HEK293 (cell line): ENCODE results near the gene FSTL3.

Source experiments
- BCL11B ChIP-seq: fragments of 450-650 bp; formaldehyde crosslinking; IDR thresholded peaks from 2 replicates; pipeline ENCODE4 v1.5.1; 2016; ENCODE audit warnings: low read depth, missing biosample characterization, missing genetic modification characterization
- EGR2 ChIP-seq: fragments of 450-650 bp; formaldehyde crosslinking; IDR thresholded peaks from 2 replicates; pipeline ENCODE4 v1.5.1; 2016; ENCODE audit warnings: low read depth, missing biosample characterization, missing genetic modification characterization
- GFI1B ChIP-seq: fragments of 450-650 bp; formaldehyde crosslinking; IDR thresholded peaks from 2 replicates; pipeline ENCODE4 v1.5.1; 2016; ENCODE audit warnings: missing biosample characterization, missing genetic modification characterization
- KLF1 ChIP-seq: fragments of 450-650 bp; formaldehyde crosslinking; IDR thresholded peaks from 2 replicates; pipeline ENCODE4 v1.5.1; 2016; ENCODE audit warnings: missing biosample characterization, missing genetic modification characterization
- KLF7 ChIP-seq: fragments of 450-650 bp; formaldehyde crosslinking; IDR thresholded peaks from 2 replicates; pipeline ENCODE4 v1.5.1; 2016; ENCODE audit warnings: missing biosample characterization, missing genetic modification characterization, borderline replicate concordance
- SP2 ChIP-seq: fragments of 450-650 bp; formaldehyde crosslinking; IDR thresholded peaks from 2 replicates; pipeline ENCODE4 v1.5.1; 2016; ENCODE audit warnings: missing biosample characterization, missing genetic modification characterization
- TCF7L2 ChIP-seq: IDR thresholded peaks from 2 replicates; pipeline ENCODE4 v1.6.1; 2011; ENCODE audit warnings: low read depth, mild to moderate bottlenecking, inconsistent platforms, low read length, moderate library complexity, borderline replicate concordance
- WT1 ChIP-seq: fragments of 450-650 bp; formaldehyde crosslinking; IDR thresholded peaks from 2 replicates; pipeline ENCODE4 v1.5.1; 2016; ENCODE audit warnings: missing biosample characterization, missing genetic modification characterization
- ZBTB1 ChIP-seq: fragments of 450-650 bp; formaldehyde crosslinking; IDR thresholded peaks from 2 replicates; pipeline ENCODE4 v1.5.1; 2016; ENCODE audit warnings: missing biosample characterization, missing genetic modification characterization
- ZBTB8A ChIP-seq: fragments of 450-650 bp; formaldehyde crosslinking; IDR thresholded peaks from 2 replicates; pipeline ENCODE4 v1.5.1; 2016; ENCODE audit warnings: missing biosample characterization, missing genetic modification characterization
- ZEB2 ChIP-seq: fragments of 450-650 bp; formaldehyde crosslinking; IDR thresholded peaks from 2 replicates; pipeline ENCODE4 v1.5.1; 2016; ENCODE audit warnings: missing biosample characterization, missing genetic modification characterization
- ZFP41 ChIP-seq: fragments of 450-650 bp; formaldehyde crosslinking; IDR thresholded peaks from 2 replicates; pipeline ENCODE4 v1.5.1; 2016; ENCODE audit warnings: missing biosample characterization, missing genetic modification characterization, borderline replicate concordance
- ZFP69B ChIP-seq: fragments of 450-650 bp; formaldehyde crosslinking; IDR thresholded peaks from 2 replicates; pipeline ENCODE4 v1.5.1; 2016; ENCODE audit warnings: missing biosample characterization, missing genetic modification characterization
- ZNF138 ChIP-seq: fragments of 450-650 bp; formaldehyde crosslinking; IDR thresholded peaks from 2 replicates; pipeline ENCODE4 v1.5.1; 2016; ENCODE audit warnings: missing biosample characterization, missing genetic modification characterization, borderline replicate concordance
- ZNF140 ChIP-seq: fragments of 450-650 bp; formaldehyde crosslinking; IDR thresholded peaks from 2 replicates; pipeline ENCODE4 v1.5.1; 2016; ENCODE audit warnings: missing biosample characterization, missing genetic modification characterization
- ZNF146 ChIP-seq: fragments of 450-650 bp; formaldehyde crosslinking; IDR thresholded peaks from 2 replicates; pipeline ENCODE4 v1.5.1; 2016; ENCODE audit warnings: missing biosample characterization, missing genetic modification characterization
- ZNF184 ChIP-seq: fragments of 450-650 bp; IDR thresholded peaks from 2 replicates; pipeline ENCODE4 v1.5.1; 2018; ENCODE audit warnings: missing biosample characterization, mild to moderate bottlenecking, missing genetic modification characterization
- ZNF2 ChIP-seq: fragments of 450-650 bp; formaldehyde crosslinking; IDR thresholded peaks from 2 replicates; pipeline ENCODE4 v1.5.1; 2016; ENCODE audit warnings: missing biosample characterization, missing genetic modification characterization
- ZNF214 ChIP-seq: fragments of 450-650 bp; formaldehyde crosslinking; IDR thresholded peaks from 2 replicates; pipeline ENCODE4 v1.5.1; 2017; ENCODE audit warnings: missing biosample characterization, mild to moderate bottlenecking, missing genetic modification characterization, borderline replicate concordance
- ZNF292 ChIP-seq: fragments of 450-650 bp; formaldehyde crosslinking; IDR thresholded peaks from 2 replicates; pipeline ENCODE4 v1.5.1; 2016; ENCODE audit warnings: low read depth, missing biosample characterization, missing genetic modification characterization, borderline replicate concordance
- ZNF394 ChIP-seq: fragments of 450-650 bp; formaldehyde crosslinking; IDR thresholded peaks from 2 replicates; pipeline ENCODE4 v1.5.1; 2016; ENCODE audit warnings: missing biosample characterization, missing genetic modification characterization, mild to moderate bottlenecking, moderate library complexity, borderline replicate concordance
- ZNF416 ChIP-seq: fragments of 450-650 bp; formaldehyde crosslinking; IDR thresholded peaks from 2 replicates; pipeline ENCODE4 v1.5.1; 2016; ENCODE audit warnings: missing biosample characterization, missing genetic modification characterization
- ZNF473 ChIP-seq: fragments of 450-650 bp; formaldehyde crosslinking; IDR thresholded peaks from 2 replicates; pipeline ENCODE4 v1.5.1; 2017; ENCODE audit warnings: missing biosample characterization, missing genetic modification characterization
- ZNF529 ChIP-seq: fragments of 450-650 bp; formaldehyde crosslinking; IDR thresholded peaks from 2 replicates; pipeline ENCODE4 v1.5.1; 2017; ENCODE audit warnings: missing genetic modification characterization, missing biosample characterization; ENCODE audit not compliant: insufficient replicate concordance
- ZNF544 ChIP-seq: fragments of 450-650 bp; formaldehyde crosslinking; IDR thresholded peaks from 2 replicates; pipeline ENCODE4 v1.5.0; 2017; ENCODE audit warnings: missing biosample characterization, missing genetic modification characterization
- ZNF600 ChIP-seq: fragments of 450-650 bp; formaldehyde crosslinking; IDR thresholded peaks from 2 replicates; pipeline ENCODE4 v1.5.1; 2016; ENCODE audit warnings: missing biosample characterization, missing genetic modification characterization
- ZNF621 ChIP-seq: fragments of 450-650 bp; formaldehyde crosslinking; IDR thresholded peaks from 2 replicates; pipeline ENCODE4 v1.5.1; 2017; ENCODE audit warnings: missing biosample characterization, missing genetic modification characterization
- ZNF629 ChIP-seq: fragments of 450-650 bp; formaldehyde crosslinking; IDR thresholded peaks from 2 replicates; pipeline ENCODE4 v1.5.1; 2017; ENCODE audit warnings: missing biosample characterization, missing genetic modification characterization
- ZNF660 ChIP-seq: fragments of 450-650 bp; IDR thresholded peaks from 2 replicates; pipeline ENCODE4 v1.5.1; 2018; ENCODE audit warnings: missing biosample characterization, mild to moderate bottlenecking, missing genetic modification characterization
- ZNF670 ChIP-seq: fragments of 450-650 bp; formaldehyde crosslinking; IDR thresholded peaks from 2 replicates; pipeline ENCODE4 v1.5.1; 2016; ENCODE audit warnings: missing biosample characterization, missing genetic modification characterization, low read depth
- ZNF76 ChIP-seq: fragments of 450-650 bp; formaldehyde crosslinking; IDR thresholded peaks from 2 replicates; pipeline ENCODE4; 2016; ENCODE audit warnings: low read depth, missing biosample characterization, missing genetic modification characterization, borderline replicate concordance
- ZXDB ChIP-seq: fragments of 450-650 bp; formaldehyde crosslinking; IDR thresholded peaks from 2 replicates; pipeline ENCODE4 v1.5.1; 2016; ENCODE audit warnings: missing biosample characterization, missing genetic modification characterization
- TF ChIP-seq, protein P1 (sequence below): fragments of 450-650 bp; formaldehyde crosslinking; conservative IDR thresholded peaks from 2 replicates; pipeline ENCODE4 v1.5.1; 2016; ENCODE audit warnings: low read depth, missing biosample characterization, missing genetic modification characterization
- TF ChIP-seq, protein P2 (sequence below): fragments of 450-650 bp; formaldehyde crosslinking; IDR thresholded peaks from 2 replicates; pipeline ENCODE4 v1.5.1; 2016; ENCODE audit warnings: missing biosample characterization, missing genetic modification characterization
- TF ChIP-seq, protein P3 (sequence below): fragments of 450-650 bp; formaldehyde crosslinking; IDR thresholded peaks from 2 replicates; pipeline ENCODE4 v1.5.1; 2016; ENCODE audit warnings: missing biosample characterization, missing genetic modification characterization

FSTL3 gene

DNA sequence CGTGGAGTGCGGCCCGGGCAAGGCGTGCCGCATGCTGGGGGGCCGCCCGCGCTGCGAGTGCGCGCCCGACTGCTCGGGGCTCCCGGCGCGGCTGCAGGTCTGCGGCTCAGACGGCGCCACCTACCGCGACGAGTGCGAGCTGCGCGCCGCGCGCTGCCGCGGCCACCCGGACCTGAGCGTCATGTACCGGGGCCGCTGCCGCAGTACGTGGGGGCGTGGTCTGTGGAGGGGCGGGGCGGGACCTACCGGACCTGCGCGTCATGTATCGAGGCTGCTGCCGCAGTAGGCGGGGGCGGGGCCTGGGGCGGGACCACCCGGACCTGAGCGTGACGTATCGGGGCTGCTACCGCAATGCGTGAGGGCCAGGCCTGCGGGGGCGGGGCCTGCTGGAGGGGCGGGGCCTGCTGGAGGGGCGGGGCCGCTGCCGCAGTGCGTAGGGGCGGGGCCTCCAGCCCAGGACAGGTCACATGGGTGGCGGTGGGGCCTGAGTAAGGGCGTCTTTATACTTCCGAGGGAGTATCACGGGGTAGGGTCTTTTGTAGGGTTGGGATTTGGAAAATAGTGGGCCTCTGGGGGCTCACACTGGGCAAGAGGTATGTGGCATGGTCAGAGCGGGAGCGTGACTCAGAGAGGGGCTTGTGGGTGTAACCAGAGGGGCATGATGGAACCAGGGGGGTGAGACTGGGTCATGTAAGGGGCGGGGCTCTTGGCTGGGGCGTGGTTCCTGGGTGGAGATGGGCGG is 4.3 kb downstream of the FSTL3 start (continued):
- TF ChIP-seq ZXDB (tag by site-specific recombination) (no peak), KLF1 (tag by site-specific recombination) (peak; percentile 98), KLF7 (peak; percentile 84), ZNF629 (peak; percentile 49; the same call in 1 of the 2 replicates), ZNF670 (tag by site-specific recombination) (no peak), ZNF473 (tag by site-specific recombination) (no peak), ZNF416 (tag by site-specific recombination) (no peak), ZNF621 (tag by site-specific recombination) (no peak), ZNF529 (no peak), SP2 (tag by site-specific recombination) (peak; percentile 75), ZEB2 (0 out of 2 replicates have a peak, but pooled peaks have one; percentile 34), ZFP69B (tag by site-specific recombination) (peak; percentile 78), ZNF184 (tag by site-specific recombination) (no peak), GFI1B (tag by site-specific recombination) (no peak), BCL11B (peak; percentile 79), ZBTB1 (tag by site-specific recombination) (no peak), ZNF214 (tag by site-specific recombination) (no peak), TCF7L2 (no peak), ZNF146 (no peak), WT1 (tag by site-specific recombination) (0 out of 2 replicates have a peak, but pooled peaks have one; percentile 21), ZNF138 (tag by site-specific recombination) (no peak), ZBTB8A (tag by site-specific recombination) (0 out of 2 replicates have a peak, but pooled peaks have one; percentile 37), EGR2 (tag by site-specific recombination) (peak; percentile 72), ZNF544 (no peak), ZNF394 (tag by site-specific recombination) (no peak), ZNF600 (tag by site-specific recombination) (peak; percentile 58), ZNF292 (tag by site-specific recombination) (no peak), ZNF660 (tag by site-specific recombination) (peak; percentile 44; the same call in 1 of the 2 replicates), ZNF140 (tag by site-specific recombination) (no peak), ZFP41 (tag by site-specific recombination) (no peak), ZNF76 (peak; percentile 93), ZNF2 (tag by site-specific recombination) (no peak)
- TF ChIP-seq, protein P1, sequence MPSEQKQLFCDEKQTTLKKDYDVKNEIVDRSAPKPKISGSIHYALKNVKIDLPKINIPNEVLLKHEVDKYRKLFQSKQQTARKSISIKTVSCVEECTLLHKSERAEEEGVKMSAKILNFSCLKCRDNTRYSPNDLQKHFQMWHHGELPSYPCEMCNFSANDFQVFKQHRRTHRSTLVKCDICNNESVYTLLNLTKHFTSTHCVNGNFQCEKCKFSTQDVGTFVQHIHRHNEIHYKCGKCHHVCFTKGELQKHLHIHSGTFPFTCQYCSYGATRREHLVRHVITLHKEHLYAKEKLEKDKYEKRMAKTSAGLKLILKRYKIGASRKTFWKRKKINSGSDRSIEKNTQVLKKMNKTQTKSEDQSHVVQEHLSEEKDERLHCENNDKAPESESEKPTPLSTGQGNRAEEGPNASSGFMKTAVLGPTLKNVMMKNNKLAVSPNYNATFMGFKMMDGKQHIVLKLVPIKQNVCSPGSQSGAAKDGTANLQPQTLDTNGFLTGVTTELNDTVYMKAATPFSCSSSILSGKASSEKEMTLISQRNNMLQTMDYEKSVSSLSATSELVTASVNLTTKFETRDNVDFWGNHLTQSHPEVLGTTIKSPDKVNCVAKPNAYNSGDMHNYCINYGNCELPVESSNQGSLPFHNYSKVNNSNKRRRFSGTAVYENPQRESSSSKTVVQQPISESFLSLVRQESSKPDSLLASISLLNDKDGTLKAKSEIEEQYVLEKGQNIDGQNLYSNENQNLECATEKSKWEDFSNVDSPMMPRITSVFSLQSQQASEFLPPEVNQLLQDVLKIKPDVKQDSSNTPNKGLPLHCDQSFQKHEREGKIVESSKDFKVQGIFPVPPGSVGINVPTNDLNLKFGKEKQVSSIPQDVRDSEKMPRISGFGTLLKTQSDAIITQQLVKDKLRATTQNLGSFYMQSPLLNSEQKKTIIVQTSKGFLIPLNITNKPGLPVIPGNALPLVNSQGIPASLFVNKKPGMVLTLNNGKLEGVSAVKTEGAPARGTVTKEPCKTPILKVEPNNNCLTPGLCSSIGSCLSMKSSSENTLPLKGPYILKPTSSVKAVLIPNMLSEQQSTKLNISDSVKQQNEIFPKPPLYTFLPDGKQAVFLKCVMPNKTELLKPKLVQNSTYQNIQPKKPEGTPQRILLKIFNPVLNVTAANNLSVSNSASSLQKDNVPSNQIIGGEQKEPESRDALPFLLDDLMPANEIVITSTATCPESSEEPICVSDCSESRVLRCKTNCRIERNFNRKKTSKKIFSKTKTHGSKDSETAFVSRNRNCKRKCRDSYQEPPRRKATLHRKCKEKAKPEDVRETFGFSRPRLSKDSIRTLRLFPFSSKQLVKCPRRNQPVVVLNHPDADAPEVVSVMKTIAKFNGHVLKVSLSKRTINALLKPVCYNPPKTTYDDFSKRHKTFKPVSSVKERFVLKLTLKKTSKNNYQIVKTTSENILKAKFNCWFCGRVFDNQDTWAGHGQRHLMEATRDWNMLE (tag by site-specific recombination): no peak
- TF ChIP-seq, protein P2, sequence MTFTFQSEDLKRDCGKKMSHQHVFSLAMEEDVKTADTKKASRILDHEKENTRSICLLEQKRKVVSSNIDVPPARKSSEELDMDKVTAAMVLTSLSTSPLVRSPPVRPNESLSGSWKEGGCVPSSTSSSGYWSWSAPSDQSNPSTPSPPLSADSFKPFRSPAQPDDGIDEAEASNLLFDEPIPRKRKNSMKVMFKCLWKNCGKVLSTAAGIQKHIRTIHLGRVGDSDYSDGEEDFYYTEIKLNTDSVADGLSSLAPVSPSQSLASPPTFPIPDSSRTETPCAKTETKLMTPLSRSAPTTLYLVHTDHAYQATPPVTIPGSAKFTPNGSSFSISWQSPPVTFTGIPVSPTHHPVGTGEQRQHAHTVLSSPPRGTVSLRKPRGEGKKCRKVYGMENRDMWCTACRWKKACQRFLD (tag by site-specific recombination): no peak
- TF ChIP-seq, protein P3, sequence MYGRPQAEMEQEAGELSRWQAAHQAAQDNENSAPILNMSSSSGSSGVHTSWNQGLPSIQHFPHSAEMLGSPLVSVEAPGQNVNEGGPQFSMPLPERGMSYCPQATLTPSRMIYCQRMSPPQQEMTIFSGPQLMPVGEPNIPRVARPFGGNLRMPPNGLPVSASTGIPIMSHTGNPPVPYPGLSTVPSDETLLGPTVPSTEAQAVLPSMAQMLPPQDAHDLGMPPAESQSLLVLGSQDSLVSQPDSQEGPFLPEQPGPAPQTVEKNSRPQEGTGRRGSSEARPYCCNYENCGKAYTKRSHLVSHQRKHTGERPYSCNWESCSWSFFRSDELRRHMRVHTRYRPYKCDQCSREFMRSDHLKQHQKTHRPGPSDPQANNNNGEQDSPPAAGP (tag by site-specific recombination): peak; percentile 51; the same call in 1 of the 2 replicates
